Raji (cell line): Measurements from ENCODE around the gene CDH13.

ENCODE experiments used
- POLR2A ChIP-seq: IDR thresholded peaks from 2 replicates; pipeline ENCODE4 v1.6.1; 2011; ENCODE audit warnings: low read depth, low read length, control low read depth; ENCODE audit not compliant: insufficient read depth

The CDH13 gene

DNA sequence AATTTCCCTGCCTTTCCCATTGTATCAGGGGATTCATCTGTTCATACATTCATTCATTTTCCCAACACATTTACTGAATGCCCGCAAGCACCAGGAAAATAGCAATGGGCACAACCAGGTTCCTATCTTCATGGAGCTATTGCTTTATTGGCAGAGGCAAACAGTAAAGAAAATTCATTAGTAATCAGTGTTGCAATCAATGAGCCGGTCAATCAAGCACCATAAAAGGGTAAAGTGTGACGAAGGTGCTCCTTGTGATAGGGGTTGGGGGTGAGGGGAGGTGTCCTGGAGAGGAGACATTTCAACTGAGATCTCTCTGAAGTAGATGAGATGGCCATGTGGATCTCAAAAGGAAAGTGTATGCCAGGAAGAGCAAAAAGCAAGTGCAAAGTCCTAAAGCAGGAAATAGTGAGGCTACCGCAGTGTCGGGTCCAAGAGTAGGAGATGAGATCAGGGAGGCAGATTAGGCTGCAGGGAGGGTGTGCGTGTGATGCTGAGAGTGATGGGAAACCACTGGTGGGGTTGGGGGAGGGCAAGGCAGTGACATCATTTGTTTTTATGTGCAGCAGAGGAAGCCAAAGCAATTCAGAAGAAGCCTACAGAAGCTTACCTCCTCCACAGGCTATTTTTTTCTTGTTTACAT lies 28.4 kb downstream of the CDH13 start:
- no peak for TF ChIP-seq POLR2A

DNA sequence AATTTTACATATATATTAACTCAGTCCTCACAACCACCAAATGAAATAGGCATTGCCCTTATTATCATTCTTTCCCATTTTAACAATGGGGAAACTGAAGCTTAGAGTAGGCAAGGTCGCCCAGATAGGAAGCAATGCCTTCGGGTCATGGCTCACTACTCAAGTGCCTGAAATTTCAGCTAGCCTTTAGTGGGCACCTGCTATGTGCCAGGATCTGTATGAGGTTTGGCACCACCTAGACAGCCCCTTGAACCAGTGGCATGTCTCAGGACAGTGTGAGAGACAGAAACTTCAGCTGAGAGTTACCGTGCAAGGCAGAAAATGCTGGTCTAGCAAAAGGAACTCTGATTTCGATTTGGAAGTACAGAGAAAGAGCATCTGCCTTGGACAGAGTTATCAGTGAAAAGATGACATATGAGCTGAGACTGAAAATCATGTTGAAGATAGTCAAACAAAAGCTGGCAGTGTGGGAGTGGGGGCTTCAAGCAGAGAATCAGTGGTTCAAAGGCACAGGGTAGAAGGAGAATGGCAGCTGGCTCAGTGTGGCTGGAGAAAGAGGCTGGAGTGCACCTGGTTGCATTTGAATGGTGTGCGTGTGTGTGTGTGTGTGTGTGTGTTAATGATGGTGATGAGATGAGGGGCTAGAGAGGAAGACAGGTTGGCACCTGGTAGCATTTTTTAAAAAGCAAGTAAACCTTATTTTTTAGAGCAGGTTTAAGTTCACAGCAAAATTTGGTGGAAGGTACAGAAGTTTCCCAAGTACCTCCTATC lies 29.1 kb downstream of the CDH13 start:
- TF ChIP-seq POLR2A = no peak

DNA sequence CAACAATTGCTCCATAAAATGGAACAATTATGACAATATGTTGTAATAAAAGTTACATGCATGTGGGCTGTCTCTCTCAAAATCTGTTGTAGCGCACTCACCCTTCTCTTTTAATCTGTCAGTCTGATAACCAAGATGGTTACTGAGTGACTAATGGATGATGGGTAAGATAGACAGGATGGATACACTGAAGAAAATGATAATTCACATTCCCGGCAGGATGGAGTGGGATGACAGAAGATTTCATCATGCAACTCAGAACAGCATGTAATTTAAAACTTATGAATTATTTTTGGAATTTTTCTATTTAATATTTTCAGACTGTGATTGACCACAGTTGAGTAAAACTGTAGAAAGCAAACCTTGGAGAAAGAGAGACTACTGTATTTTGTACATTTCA lies 30.5 kb downstream of the CDH13 start:
- TF ChIP-seq POLR2A = no peak

DNA sequence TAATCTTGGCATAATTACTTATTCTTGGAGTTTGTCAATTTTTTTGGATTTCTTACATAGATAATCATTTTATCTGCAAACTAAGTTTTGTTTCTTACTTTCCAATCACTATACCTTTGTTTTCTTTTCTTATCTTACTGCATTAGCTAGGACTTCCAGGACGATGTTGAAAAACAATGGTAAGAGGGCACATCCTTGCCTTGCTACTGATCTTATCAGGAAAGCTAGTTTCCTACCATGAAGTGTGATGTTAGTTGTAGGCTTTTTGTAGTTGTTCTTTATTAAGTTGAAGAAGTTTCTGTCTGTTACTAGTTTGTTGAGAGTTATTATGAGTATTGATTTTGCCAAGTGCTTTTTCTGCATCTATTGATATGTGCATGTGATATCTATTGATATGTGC lies 31.0 kb downstream of the CDH13 start:
- no peak for TF ChIP-seq POLR2A

DNA sequence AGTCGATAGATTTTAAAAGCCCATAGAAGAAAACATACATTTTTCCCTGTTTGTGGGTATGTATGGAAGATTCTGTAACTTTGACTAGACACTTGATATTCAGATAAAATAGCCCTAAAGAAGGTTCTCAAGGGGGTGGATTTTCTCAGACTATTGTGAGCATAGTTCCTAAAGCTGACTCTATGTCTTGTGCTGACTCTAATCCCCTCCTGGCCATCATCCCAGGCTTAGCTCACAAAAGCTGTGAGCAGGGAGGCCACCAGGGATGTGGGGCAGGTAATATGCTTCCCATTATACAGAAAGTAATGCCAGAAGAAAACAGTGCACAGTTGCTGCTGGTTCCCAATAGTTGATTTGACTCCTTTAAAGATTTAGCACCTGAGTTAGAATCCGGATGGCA lies 32.0 kb downstream of the CDH13 start:
- no peak for TF ChIP-seq POLR2A

DNA sequence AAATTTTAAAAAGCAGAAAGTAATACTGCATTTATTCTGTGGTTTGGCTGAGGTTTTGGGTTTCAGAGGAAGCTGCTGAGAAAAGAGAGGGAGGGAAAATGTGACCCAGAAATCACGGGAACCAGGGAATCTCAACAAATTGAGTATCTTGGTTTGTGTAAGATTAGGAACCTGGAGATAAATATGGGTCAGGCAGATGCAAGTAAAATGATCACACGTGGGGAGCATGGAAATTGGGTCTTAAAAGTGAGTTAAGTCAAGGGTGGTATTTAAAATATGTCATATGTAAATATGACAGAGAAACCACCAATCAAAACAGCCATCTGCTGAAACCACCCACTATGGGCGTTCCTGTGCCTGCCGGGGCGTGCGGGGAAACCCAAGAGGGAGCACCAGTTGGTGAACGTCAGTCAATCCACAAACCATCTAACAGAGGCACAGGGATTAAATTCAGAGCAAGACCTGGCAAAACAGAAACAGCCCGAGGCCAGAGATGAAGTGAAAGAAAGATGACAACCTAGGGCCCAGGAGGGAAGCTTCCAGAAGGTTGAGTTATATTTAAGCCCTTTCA lies 33.4 kb downstream of the CDH13 start:
- TF ChIP-seq POLR2A = no peak

DNA sequence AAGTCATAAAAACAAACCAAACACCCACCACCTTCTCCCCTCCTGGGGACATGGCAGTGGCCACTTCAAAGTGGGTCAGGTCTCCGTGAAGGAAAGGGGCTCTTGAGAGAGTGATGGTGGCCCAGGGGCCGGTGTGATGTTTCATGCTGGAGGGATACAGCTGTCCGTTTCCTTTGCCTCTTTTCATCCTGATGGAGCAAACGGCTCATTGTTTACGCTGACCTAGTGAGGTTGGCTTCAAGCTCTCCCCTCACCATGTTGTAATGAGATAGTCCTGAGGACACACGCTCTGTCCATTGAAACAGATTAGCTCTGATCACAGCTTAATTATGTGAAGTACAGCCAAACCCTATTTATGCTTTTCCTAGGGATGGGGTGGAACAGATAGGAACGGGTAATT lies 34.2 kb downstream of the CDH13 start:
- no peak for TF ChIP-seq POLR2A

DNA sequence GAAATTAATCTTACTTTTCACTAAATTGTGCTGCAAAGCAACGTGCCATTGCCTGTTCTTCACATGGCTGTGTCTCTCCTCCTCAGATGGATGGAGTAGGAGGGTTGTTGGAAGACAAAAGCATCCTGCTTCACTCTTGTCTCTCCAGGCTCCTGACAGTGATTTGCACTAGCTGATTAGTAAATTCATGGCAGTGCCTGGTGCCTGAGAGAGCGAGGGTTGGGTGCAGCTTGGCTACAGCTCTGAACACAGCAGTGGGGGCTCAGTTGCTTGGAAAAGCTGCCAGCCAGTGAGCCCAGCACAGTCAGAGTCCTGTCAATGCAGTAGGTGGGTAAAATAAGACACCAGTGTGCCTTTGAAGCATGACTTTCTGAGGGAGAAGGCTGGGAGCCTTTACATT lies 37.4 kb downstream of the CDH13 start:
- no peak for TF ChIP-seq POLR2A

DNA sequence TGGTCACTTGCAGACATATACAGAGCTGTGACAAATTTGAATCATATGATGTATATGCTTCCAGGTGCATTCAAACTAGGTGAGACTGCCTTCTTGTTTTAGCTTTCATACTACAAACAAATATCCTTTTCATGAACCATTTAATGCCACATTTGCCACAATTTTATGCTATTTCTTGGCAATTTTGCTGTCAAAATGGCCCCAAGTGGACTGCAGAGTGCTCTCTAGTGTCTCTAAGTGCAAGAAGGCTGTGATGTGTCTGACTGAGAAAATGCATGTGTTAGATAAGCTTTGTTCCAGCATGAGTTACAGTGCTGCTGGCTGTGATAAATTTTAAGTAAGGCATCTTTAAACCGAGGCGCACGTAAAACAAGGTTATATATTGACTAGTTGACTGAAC lies 38.3 kb downstream of the CDH13 start:
- no peak for TF ChIP-seq POLR2A

DNA sequence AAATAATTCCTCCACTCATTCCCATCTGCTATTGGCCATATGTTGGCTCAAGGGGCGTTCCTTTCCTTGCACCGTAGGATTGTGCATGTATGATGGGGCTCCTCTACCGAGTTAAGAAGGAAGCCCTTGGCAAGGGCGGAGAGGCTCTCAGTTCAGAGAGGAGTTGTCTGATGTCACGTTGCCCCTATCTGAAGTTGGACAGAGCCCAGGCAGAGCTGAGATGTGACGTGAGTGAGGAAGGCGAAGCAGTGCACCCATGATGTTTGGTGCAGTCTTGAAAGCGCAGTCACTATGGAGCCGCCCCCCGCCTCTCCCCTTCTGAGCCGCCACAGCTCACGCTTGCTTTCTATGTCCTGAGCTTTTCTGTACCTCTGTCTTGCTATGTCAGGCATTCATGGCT lies 40.7 kb downstream of the CDH13 start:
- no peak for TF ChIP-seq POLR2A

DNA sequence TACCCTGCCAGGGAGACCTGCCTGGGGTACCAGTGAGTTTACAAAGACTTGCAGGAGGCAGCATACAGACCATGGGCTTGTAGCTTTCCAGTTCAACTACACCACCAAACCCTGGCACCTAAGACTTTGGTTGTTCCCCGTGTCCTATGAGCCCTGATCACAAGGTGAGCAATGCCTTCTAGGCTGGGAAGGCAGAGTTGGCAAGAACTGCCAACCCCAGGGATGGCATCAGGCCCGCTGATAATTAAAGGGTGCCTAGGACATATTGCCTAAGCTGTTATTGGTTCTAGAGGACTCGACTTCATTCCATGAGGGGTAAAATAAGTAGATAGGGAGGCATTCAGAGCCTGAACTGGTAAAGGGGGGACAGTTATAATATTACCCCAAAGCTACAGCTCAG lies 41.3 kb downstream of the CDH13 start:
- no peak for TF ChIP-seq POLR2A

DNA sequence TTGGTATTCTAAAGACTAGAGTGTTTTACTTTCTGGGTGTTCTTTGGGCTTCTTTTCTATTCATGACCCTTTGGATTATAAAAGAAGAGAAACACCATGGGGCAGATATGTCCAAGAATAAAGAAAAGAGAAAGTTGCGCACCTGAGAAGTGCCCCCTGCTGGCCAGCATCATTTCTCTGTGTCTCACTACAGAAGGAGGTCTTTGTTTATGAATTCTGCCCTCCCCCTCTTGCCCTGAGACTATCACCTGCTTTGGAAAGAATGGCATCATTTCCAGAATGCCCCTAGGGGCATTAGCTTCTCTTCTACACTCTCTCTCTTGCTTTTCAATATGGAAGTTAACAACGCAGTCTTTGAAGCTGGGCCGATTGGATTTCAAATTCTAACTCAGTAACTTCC lies 45.0 kb downstream of the CDH13 start:
- TF ChIP-seq POLR2A = no peak

DNA sequence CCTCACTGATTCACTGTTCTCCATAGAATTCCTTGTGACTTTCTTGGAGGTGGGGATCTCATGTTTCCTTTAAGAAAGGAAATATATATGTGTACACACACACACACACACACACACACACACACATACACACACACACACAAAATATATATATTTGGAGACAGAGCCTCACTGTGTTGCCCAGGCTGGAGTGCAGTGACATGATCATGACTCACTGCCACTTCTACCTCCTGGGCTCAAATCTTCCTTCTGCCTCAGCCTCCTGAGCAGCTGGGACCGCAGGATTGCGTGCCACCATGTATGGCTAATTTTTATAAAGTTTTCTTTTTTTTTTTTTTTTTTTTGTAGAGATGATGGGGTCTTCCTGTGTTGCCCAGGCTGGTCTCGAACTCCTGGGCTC lies 45.9 kb downstream of the CDH13 start:
- no peak for TF ChIP-seq POLR2A

DNA sequence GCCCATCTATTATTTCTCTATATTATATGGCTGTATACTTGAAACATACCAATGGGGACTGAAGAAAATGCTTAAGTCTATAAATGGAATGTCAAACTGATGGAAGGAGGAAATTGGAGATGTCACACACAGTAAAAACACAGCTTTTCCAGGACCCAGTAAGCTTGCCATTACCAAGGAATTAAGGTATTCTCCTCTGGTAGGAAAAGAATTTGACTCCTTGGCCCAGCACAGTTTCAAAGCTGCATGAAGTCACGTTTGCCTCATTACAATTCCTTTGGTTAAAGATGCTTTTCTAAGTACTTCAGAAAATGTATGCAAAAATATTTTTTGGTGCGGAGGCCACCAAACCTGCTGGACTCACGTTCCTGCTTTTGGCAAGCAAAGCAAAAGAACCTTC lies 48.5 kb downstream of the CDH13 start:
- TF ChIP-seq POLR2A = no peak

DNA sequence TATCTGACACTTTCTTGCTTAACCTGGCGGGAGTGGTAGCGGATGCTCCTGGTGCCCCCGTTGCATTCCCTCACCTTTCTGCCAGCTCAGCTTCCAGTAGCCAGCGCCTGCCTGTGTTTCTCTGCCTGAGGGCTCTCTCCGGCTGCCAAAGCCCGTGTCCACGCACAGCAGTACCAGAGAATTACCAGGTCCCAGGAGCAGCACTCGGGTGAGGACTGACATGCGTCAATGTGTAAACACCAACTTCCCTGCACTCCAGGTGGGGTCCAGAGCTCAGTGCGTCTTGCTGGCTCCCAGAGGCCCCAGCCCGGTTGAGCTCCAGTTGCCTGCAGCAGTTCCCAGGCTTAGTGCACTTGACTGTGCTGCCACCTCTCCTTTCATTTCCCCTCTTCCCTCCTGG lies 54.8 kb downstream of the CDH13 start:
- TF ChIP-seq POLR2A = no peak

DNA sequence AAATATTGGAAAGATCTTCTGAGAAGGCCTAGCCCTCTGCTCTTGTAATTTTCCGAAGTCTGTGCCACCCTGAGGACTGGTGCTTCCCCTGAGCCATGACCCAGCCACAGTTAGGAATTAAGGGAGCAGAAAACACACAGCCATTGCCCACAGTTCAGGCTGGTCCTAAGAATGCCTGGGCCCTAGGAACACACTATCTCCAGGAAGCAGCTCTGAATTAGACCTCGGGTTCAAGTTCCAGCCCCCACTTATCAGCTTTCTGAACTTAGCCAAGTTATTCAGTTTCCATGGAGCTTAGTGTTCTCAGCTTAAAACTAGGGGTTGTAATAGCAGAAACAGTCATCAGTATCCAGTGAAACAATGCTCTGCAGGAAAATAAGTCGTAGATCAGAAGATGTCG lies 56.0 kb downstream of the CDH13 start:
- TF ChIP-seq POLR2A = no peak
